GM10266 (cell line): ENCODE results near the gene SPTLC2.
A peak's percentile ranks its signal among the peaks of the same experiment; 100 is the strongest.

Experiments used
- DNase-seq: peaks from one replicate; pipeline ENCODE4 v3.0.0; 2012; ENCODE audit errors: extremely low spot score
- TF ChIP-seq, protein P1 (sequence below): IDR thresholded peaks from 2 replicates; pipeline ENCODE4 v1.5.1; 2012; ENCODE audit warnings: mild to moderate bottlenecking, low read depth; ENCODE audit not compliant: control insufficient read depth, insufficient read depth; ENCODE audit errors: missing control alignments

The SPTLC2 gene

DNA sequence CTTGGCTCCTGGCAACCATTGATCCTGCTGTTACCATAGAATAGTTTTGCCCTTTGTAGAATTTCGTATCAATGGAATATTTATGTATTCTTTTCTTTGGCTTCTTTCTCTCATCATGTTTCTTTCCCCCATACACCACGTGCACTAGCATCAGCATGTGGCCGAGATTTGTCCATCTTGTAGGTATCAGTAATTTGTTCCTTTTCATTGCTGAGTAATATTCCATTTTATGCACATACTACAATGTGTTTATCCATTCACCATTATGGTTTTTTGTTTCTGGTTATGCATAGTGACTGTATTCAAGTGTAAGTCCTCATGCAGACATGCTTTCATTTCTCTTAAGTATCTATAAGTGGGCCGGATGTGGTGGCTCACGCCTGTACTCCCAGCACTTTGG lies 113.3 kb downstream of the SPTLC2 start:
- no peak for DNase-seq

DNA sequence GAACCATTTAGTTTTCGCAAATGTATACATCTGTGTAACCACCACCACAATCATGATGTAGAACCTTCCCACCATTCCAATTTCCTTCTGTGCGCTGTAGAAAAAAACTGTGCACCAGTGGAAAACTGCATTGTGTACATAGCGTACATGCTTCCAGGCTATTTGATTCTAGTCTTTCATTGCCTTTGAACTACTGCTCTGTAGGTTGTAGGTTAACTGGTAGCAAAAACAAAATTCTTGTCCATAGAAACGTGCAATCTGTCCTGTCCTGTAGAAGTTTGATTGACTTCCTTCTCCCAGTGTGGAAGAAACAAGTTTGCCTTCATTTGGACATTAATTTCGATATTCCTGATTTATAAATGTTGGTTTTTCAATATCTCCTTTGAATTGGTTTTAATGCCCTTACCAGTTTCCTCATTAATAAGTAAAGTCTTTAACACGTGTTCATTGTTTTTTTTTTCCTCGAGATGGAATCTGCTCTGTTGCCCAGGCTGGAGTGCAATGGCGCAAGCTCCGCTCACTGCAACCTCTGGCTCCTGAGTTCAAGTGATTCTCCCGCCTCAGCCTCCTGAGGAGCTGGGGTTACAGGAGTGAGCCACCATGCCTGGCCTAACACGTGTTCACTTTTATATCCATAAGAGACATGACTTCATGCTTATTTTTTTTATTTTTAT lies 114.2 kb downstream of the SPTLC2 start:
- TF ChIP-seq, protein P1, sequence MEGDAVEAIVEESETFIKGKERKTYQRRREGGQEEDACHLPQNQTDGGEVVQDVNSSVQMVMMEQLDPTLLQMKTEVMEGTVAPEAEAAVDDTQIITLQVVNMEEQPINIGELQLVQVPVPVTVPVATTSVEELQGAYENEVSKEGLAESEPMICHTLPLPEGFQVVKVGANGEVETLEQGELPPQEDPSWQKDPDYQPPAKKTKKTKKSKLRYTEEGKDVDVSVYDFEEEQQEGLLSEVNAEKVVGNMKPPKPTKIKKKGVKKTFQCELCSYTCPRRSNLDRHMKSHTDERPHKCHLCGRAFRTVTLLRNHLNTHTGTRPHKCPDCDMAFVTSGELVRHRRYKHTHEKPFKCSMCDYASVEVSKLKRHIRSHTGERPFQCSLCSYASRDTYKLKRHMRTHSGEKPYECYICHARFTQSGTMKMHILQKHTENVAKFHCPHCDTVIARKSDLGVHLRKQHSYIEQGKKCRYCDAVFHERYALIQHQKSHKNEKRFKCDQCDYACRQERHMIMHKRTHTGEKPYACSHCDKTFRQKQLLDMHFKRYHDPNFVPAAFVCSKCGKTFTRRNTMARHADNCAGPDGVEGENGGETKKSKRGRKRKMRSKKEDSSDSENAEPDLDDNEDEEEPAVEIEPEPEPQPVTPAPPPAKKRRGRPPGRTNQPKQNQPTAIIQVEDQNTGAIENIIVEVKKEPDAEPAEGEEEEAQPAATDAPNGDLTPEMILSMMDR, result no peak

More for the DNA sequence above, 113.3 kb downstream of the SPTLC2 start:
- TF ChIP-seq, protein P1, result no peak

DNA sequence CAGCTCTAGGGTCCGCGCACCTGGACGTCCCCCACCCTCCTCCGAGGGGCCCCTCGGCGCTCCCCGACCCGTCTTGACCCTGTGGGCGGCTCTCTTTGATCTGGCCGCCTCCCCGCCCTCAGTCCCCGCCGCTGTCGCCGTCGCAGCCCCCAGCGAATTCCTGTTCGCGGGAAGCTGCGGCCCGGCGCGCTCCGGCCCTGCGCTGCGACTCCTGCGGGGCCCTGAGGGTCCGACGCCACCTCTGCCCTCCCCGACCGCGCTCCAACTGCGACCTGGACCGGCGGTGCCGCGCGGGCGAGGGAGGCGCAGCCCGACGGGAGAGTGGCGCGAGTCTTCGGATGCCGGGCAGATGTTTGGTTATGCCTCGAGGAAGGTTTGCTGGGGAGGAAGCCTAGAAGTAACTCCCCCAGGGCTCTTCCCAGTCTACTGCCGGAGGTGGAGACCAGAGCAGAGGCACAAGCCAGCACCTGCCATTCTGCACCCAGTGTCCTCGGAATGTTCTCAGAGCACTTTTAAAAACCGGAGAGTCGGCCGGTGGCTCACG lies 117.4 kb downstream of the SPTLC2 start:
- TF ChIP-seq, protein P1, result no peak
- peak; percentile 59 for DNase-seq

More for the DNA sequence above, 114.2 kb downstream of the SPTLC2 start:
- no peak for DNase-seq

DNA sequence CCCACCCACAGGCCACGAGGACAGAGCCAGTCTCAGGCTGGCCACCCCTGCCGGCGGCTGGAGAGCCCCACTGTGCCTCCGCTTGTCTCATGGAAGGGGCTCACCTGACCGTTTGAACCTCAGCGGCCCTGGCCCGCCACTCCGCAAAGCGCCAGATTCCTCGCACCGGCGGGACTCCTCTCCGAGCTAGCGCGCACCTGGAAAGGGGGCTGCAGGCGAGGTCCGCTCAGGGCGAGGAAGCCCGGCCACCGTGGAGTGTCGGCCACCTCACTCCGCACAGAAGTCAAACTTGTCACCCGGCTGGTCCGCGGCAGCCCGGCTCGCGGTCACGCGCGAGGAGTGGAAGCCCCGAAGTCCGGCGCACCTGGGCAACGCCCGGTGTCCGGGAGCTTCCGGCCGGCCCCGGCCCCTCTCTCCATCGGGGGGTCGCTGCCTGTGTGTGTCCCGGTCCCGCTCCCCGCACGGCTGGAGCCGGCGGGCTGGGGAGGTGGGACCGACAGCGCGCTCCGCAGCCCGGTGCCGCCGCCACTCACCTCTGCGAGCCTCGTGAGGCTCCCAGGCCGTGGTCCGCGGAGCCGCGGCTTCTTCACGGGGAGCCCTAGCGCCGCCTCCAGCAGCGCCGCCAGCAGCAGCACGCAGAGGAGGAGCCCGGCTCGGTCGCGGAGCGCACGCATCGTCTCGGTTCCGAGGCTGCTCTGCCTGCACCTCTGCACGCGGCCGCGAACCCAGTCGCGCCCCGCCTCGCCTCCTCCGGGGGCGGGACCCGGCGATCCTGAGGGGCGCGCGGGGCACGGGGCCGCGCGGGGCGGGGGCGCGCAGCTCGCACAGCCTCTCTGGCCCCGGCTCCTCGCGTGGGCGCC lies 118.1 kb downstream of the SPTLC2 start, which contains the start of gene ISM2:
Gene ISM2, minus strand, starts transcription at position 697 of the 860 bp plus-strand sequence. Its CDS starts 23 bp downstream, at position 674.
- peak; percentile 79 for DNase-seq
- TF ChIP-seq, protein P1, result no peak

DNA sequence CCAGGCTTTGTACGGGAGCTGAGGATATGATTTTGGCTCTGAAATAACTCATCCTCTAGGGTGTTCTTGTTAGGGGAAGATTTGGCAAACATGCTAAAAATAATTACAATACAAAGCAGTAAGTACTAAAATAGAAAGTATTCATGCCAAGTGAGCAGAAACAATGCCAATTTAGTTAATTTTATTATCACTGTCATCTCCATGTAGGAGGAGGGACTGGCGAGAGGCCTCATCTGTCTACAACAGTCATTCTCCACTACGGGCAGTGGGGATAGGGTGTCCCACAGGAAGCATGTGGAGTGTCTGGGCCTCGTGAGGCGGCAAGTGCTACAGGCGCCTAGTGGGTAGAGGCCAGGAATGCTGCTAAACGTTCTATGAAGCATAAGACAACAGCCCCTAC lies 121.1 kb downstream of the SPTLC2 start:
- TF ChIP-seq, protein P1, result no peak

DNA sequence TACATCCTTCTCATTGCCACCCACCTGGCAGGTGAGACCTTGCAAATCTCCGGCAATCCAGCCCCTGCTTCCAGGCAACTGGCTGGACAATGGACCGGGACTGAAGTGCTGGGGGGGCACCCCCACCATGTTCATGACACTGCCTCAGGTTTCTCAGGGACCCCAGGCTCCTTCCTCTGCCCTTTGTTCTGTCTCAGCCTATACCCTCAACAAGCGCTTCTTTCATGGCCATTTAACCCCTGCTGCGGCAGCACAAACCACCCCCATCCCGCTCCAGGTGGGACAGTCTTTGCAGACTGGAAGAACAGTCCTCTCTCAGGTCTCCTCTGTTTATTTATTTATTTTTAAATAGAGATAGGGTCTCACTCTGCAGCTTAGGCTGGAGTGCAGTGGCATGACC lies 125.4 kb downstream of the SPTLC2 start:
- TF ChIP-seq, protein P1, result no peak
- no peak for DNase-seq

More for the DNA sequence above, 121.1 kb downstream of the SPTLC2 start:
- DNase-seq, result no peak
